Subcutaneous adipose tissue (tissue), 4 donors: ENCODE measurements around the gene HOXA2. TPM values are rescaled to one million over a fixed set of nuclear protein-coding genes. Genes with fewer than 3 reads are reported as not detected.

Experiments used
- total RNA-seq, 4 donors: library from RNA; depleted of rRNA; stranded (reverse); fragments of >200 nt; gene quantifications; one replicate each; pipeline ENCODE4 v1.1.0, GENCODE V29; 2016
- TF ChIP-seq, protein P1 (sequence below): fragments of 450-650 bp; IDR thresholded peaks from one replicate; pipeline ENCODE4 v1.5.1; 2016; ENCODE audit warnings: low read depth, mild to moderate bottlenecking, control low read depth, antibody characterized with exemption, moderate library complexity

Gene HOXA2
- total RNA-seq, 4 donors from 2014 or later: 0.51 to 1.7 (median 0.88) TPM; not detected in 1

DNA sequence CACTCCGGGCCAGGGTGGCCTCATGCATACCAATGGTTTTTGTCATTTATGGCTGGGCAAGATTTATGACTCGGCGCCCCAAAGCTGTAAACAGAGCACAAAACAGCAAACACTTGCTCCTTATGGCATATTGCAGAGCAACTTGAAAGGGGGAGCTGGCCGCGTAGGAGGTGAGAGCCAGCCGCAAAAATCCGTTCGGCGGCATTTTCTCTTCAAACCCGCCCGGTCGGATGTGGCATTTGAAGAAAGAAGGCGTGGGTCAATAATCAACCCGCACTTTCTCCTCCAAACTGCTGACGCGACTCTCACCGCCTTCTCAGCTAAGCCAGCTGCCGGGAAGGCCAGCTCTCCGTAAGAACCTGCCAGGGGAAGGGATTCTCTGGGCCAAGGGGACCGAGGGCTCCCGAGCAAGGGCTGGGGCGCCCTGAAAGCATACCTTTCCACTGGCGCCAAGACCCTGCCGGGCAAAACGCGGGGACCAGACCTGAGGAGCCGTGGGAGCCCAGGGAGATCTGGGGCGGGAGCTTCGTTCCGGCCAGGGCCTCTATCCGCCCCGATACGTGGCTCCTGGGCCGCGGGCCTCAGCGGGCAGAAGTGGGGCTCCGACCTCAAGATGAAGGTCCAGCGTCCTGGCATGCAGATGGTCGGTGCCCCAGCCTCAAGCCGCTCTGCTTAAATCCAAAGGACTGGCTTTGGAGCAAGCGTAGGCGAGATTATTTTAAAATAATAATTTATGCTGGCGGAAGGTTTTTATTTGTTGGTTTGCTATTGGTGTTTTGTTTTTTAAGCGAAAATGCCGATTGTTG is 12.9 kb upstream of the HOXA2 start:
- TF ChIP-seq, protein P1, sequence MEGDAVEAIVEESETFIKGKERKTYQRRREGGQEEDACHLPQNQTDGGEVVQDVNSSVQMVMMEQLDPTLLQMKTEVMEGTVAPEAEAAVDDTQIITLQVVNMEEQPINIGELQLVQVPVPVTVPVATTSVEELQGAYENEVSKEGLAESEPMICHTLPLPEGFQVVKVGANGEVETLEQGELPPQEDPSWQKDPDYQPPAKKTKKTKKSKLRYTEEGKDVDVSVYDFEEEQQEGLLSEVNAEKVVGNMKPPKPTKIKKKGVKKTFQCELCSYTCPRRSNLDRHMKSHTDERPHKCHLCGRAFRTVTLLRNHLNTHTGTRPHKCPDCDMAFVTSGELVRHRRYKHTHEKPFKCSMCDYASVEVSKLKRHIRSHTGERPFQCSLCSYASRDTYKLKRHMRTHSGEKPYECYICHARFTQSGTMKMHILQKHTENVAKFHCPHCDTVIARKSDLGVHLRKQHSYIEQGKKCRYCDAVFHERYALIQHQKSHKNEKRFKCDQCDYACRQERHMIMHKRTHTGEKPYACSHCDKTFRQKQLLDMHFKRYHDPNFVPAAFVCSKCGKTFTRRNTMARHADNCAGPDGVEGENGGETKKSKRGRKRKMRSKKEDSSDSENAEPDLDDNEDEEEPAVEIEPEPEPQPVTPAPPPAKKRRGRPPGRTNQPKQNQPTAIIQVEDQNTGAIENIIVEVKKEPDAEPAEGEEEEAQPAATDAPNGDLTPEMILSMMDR: no peak

DNA sequence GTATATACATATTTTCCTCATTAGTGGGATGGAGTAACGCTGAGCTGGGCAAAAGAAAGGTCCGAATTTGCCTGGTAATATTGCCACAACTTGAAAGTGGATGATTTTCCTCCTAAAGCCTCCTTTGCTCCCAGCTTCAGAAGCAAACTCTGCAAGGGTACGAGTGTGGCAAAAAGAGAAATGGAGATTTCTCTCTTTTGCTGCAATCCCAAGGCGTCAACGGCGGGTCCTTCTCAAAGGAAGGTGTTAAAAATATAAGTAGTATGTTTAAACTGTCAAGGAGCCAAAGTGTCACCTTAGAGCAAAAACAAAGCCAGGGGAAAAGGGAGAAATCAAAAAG is 12.4 kb upstream of the HOXA2 start:
- TF ChIP-seq, protein P1: no peak

DNA sequence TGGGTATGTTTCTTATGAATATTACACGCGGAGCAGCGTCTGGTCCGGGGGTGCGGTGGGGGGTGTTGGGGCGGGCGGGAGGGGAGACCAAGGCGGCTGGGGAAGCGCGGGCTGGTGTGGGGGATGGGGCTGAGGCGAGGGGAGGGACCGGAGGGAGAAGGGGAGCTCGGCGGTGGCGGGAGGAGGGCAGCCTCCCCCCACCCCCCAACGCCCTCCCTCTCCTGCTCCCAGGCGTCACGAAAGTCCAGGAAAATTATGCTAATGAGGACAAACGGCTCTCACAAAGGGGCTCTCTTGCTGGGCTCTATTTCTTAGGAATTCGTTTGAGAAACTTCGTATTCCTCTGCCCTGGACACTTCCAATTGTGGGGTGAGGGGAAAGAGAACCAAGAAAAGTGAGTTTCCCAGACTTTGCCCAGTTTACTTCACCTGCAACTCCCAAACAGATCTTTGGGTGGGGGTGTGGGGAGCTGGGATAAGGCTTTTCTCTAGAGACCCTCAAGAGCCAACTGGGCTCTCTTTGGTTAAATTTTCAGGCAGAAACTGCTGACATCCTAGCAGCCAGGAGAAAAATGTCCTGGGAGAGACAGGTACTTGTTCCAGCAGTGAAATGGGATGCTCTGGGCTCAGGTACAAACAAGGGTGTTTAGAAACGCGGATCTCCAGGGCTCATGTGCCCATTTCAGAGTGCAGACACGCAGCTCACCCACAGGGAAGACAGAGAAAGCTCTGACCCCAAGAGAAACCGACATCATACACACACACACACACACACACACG is 11.7 kb upstream of the HOXA2 start:
- TF ChIP-seq, protein P1: no peak

DNA sequence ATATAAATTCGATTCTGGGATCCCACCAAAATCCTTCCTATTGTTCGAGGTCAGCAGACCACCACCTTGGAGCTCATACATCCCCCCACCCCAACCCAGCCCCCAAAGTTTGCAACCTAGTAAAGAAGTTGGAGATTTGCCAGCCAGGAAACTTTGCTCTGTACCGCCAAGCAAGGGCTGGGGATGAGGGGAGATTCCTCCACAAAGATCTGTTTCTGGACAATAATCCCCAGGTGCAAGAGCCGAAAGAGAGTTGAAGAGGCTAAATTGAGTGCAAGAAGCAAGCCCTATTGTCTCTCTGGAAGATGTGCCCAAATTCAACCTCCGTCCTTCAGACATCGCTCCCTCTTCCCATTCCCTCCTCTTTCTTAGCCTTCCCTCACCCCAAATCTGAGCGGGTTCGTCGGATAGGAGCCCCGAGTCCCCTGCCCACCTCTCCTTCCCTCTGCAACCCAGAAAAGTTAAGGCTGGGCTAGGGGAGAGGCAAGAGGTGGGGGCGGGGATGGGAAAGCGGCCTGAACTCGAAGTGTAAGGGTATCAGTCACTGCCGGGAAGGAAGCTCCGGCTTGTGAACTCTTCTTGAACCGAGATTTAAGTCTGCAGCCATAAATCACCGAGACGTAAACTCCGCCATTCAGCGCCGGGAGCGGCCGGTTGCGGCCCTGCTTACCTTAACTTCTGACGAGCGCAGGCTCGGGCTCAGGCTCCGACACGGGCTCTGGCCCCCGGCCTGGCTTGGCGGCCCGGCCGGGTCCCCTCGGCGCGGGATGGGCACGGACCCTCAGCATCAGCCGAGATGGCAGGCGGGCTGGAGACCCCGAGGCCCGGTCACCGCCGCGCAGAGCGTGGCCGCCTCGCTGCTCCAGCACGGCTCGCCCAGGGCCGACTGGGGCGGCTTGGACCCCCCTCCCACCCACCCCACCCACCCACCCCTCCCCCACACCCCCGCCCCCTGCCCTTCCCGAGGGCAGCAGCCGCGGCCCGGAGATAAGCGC is 10.8 kb upstream of the HOXA2 start:
- TF ChIP-seq, protein P1: no peak

DNA sequence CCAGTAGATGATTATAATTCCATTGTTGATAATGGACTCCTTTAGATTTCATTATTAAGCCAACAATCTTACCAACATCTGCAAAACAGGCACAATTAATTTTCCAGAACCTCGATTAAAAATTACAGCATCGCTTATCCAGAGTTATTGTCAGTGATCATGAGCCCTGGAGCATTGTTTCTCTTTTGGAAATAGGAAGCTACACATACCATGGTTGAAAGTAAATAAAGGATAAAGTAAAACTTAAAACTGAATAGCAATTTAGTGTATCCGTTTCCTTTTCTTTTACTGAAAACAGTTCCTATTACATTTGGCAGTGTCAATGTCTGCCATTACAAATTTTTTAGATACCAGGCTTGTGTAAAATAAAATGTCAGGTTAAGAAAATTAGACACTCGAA is 9.9 kb upstream of the HOXA2 start:
- TF ChIP-seq, protein P1: no peak

DNA sequence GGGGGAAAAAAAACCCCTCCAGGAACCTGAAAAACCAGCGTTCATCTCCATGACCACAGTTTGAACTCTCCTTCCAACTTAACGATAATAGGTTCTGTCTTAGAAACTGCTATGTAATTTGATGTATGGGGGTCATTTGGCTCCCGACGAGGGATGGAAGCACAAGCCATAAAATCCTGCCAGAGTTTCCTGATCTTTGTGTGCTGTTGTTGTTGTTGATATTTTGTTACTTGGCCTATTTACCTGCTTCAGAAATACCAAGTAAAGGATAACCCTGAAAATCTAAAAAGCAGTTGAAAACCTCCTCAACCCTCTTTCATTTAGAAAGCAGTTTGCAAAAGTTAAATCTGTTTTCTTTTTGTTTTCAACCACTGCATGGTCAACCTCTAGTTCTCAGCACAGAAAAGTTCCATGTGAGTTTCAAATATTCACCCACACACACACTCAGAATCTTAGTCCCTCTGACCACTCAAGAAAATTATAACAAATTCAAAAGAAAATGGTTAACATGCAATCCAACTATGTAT is 9.3 kb upstream of the HOXA2 start:
- TF ChIP-seq, protein P1: no peak
